ENCODE results near the gene PPP1R13B. TPM values are rescaled to one million over a fixed set of nuclear protein-coding genes. Genes with fewer than 3 reads are reported as not detected.
"Not testable (repeated sequence)": the region's sequence is repeated elsewhere in the genome, so short reads cannot be mapped to it uniquely, and the experiment has no call there.

PPP1R13B gene
- polyA plus RNA-seq, 2 of the 4 experiments (the other 2 are of a cell fraction) = 2.2 to 2.7 TPM

GRCh38 chr14:103692871-103693270 is 154.5 kb downstream of the PPP1R13B start (continued):
- TF ChIP-seq CHD4 (IDR thresholded peaks at IDR 0.05; ENCODE audit: borderline replicate concordance) = no peak
- TF ChIP-seq MAX (IDR thresholded peaks at IDR 0.05) = no peak
- TF ChIP-seq ZNF302 (CRISPR knock-in tag; IDR thresholded peaks at IDR 0.05) = no peak

- CTCF ChIA-PET = interaction anchor here (0.9 to 1.2 kb wide), 2 partner anchors 12 to 25 kb away, joined by 3 to 4 read pairs; no protein-coding TSS in a partner anchor
- no peak overlapping the region for H3K4me3 ChIP-seq
- POLR2A ChIA-PET = no interaction called here
- no peak for ATAC-seq
- no peak for FAIRE-seq
- H3K27ac ChIP-seq = no peak overlapping the region
- WGBS (ENCODE audit: missing lambda C conversion rate) = 92% methylated on average over 17 of the region's 17 CpGs
- H3K4me1 ChIP-seq = peaks cover 10% of the 10 kb centered on the region; the same call in 2 of the 3 replicates
- no peak overlapping the region for H3K4me2 ChIP-seq
- no peak for DNase-seq (ENCODE audit: low read depth in 1 of 2, low spot score in 1 of 2)
- no peaks in the 10 kb centered on the region for H3K9me3 ChIP-seq
- TF ChIP-seq HEYL (CRISPR knock-in tag; IDR thresholded peaks at IDR 0.05) (no peak), CHD2 (IDR thresholded peaks at IDR 0.05; ENCODE audit: low read length, partially characterized antibody) (no peak), NR3C1 (IDR thresholded peaks at IDR 0.05) (no peak), KDM1A (IDR thresholded peaks at IDR 0.05; ENCODE audit: low read depth) (no peak), HOXA7 (CRISPR knock-in tag; IDR thresholded peaks at IDR 0.05) (no peak), JUN (IDR thresholded peaks at IDR 0.05) (no peak), CHD4 (IDR thresholded peaks at IDR 0.05; ENCODE audit: borderline replicate concordance) (no peak), E2F6 (IDR thresholded peaks at IDR 0.05; ENCODE audit: borderline replicate concordance, low read depth) (no peak), FOSB (CRISPR knock-in tag; IDR thresholded peaks at IDR 0.05) (no peak), ZC3H11A (IDR thresholded peaks at IDR 0.05) (no peak), REST (IDR thresholded peaks at IDR 0.05) (no peak), SMC3 (IDR thresholded peaks at IDR 0.05) (no peak), CBX8 (IDR thresholded peaks at IDR 0.05) (no peak), SREBF2 (IDR thresholded peaks at IDR 0.05) (no peak), POLR2AphosphoS2 (conservative IDR thresholded peaks at IDR 0.05; ENCODE audit: low read length) (no peak), EHMT2 (IDR thresholded peaks at IDR 0.05; ENCODE audit: low read depth) (no peak)
Observed at GRCh38 chr14:103692159-103692558, 155.2 kb downstream of the PPP1R13B start.

- H3K4me1 ChIP-seq; FAIRE-seq; ATAC-seq; H3K9me3 ChIP-seq; DNase-seq (ENCODE audit: low read depth in 1 of 2, low spot score in 1 of 2); POLR2A ChIA-PET; H3K4me2 ChIP-seq; H3K4me3 ChIP-seq; H3K27ac ChIP-seq: not testable (repeated sequence)
- CTCF ChIA-PET = interaction anchor here (0.9 to 1.2 kb wide), 4 partner anchors 12 to 24 kb away, joined by 3 to 4 read pairs (median 4); no protein-coding TSS in a partner anchor
- 92% methylated on average over 5 of the region's 5 CpGs for WGBS (ENCODE audit: missing lambda C conversion rate)
Observed at GRCh38 chr14:103691655-103692054, 155.7 kb downstream of the PPP1R13B start.

GRCh38 chr14:103690332-103690731 is 157.0 kb downstream of the PPP1R13B start:
- WGBS (ENCODE audit: missing lambda C conversion rate) = 92% methylated on average over 8 of the region's 8 CpGs
- TF ChIP-seq RFX5 (IDR thresholded peaks at IDR 0.05) = no peak
- no peak for TF ChIP-seq USF2 (IDR thresholded peaks at IDR 0.05)
- TF ChIP-seq EHMT2 (IDR thresholded peaks at IDR 0.05; ENCODE audit: low read depth) = no peak
- TF ChIP-seq CHD4 (IDR thresholded peaks at IDR 0.05; ENCODE audit: borderline replicate concordance) = no peak
- TF ChIP-seq HOXB5 (CRISPR knock-in tag; IDR thresholded peaks at IDR 0.05) = no peak
- no peak for TF ChIP-seq JUNB (IDR thresholded peaks at IDR 0.05)
- no peak for TF ChIP-seq ZFP36 (IDR thresholded peaks at IDR 0.05; ENCODE audit: borderline replicate concordance, partially characterized antibody)
- no peak for TF ChIP-seq TP53 (CRISPR knock-in tag; IDR thresholded peaks at IDR 0.05)
- TF ChIP-seq CEBPB (IDR thresholded peaks at IDR 0.05) = no peak
- TF ChIP-seq POLR2A (IDR thresholded peaks at IDR 0.05; ENCODE audit: low read length) = no peak
- no peak for TF ChIP-seq ELK1 (IDR thresholded peaks at IDR 0.05; ENCODE audit: low read depth, low read length)
- TF ChIP-seq RNF2 (IDR thresholded peaks at IDR 0.05; ENCODE audit: borderline replicate concordance, low read depth) = no peak
- no peak for TF ChIP-seq HOXA7 (CRISPR knock-in tag; IDR thresholded peaks at IDR 0.05)
- no peak for TF ChIP-seq MYC (IDR thresholded peaks at IDR 0.05; ENCODE audit: borderline replicate concordance, low read length)

More at GRCh38 chr14:103690332-103690731, 157.0 kb downstream of the PPP1R13B start:
- Histone ChIP-seq H3K4me2 (no peak overlapping the region), H3K4me1 (peaks cover 10% of the 10 kb centered on the region; the same call in 2 of the 3 replicates), H3K27ac (no peak overlapping the region), H3K9me3 (no peaks in the 10 kb centered on the region), H3K4me3 (no peak overlapping the region)
- ChIA-PET POLR2A (no interaction called here), CTCF (interaction anchor here (1.2 kb wide), 2 partner anchors 22 to 118 kb away, joined by 3 to 5 read pairs; no protein-coding TSS in a partner anchor)
- ATAC-seq (no peak), DNase-seq (ENCODE audit: low read depth in 1 of 2, low spot score in 1 of 2) (no peak), FAIRE-seq (no peak)

Measured in A549 (cell line).